BLaER1 treated with 17β-estradiol and CSF1 and Interleukin-3, amounts not matched to agents 10 nM and 100 nM (cell line): ENCODE measurements around the gene MAGI2.

Source experiments
- H3K27ac ChIP-seq, 11 experiments: shearing (Covaris generic); formaldehyde crosslinking; 2 replicates each; pipeline ENCODE4 v1.8.1; 2022
- H3K27me3 ChIP-seq, 11 experiments: shearing (Covaris generic); formaldehyde crosslinking; 2 replicates each; pipeline ENCODE4 v1.8.1; 2022
- H3K36me3 ChIP-seq, 11 experiments: shearing (Covaris generic); formaldehyde crosslinking; 2 replicates each; pipeline ENCODE4 v1.8.1; 2022
- H3K4me1 ChIP-seq, 10 experiments: shearing (Covaris generic); formaldehyde crosslinking; 2 replicates each; pipeline ENCODE4 v1.8.1; 2022
- H3K4me2 ChIP-seq, 11 experiments: shearing (Covaris generic); formaldehyde crosslinking; 2 replicates each; pipeline ENCODE4 v1.8.1; 2022
- H3K4me3 ChIP-seq, 10 experiments: shearing (Covaris generic); formaldehyde crosslinking; 2 replicates each; pipeline ENCODE4 v1.8.1; 2022
- H3K9ac ChIP-seq, 11 experiments: shearing (Covaris generic); formaldehyde crosslinking; 2 replicates each; pipeline ENCODE4 v1.8.1; 2022
- H3K9me3 ChIP-seq, 11 experiments: shearing (Covaris generic); formaldehyde crosslinking; replicated peaks in 1 of 11; 2 replicates each; pipeline ENCODE4 v1.8.1; 2022
- H4K20me1 ChIP-seq, 11 experiments: shearing (Covaris generic); formaldehyde crosslinking; 2 replicates each; pipeline ENCODE4 v1.8.1; 2022
- Cebpa-rat ChIP-seq, 11 experiments: shearing (Covaris generic); IDR thresholded peaks; 2 replicates each; pipeline ENCODE4 v1.8.1; 2022

The MAGI2 gene

GRCh38 chr7:78379148-78379547, 1074.3 kb downstream of the MAGI2 start:
- no peaks in the 10 kb centered on the region for H3K4me1 ChIP-seq
- no peak overlapping the region for H3K4me3 ChIP-seq
- H3K9ac ChIP-seq, result no peak overlapping the region
- H3K27ac ChIP-seq, result no peak overlapping the region
- no peaks in the 10 kb centered on the region for H3K9me3 ChIP-seq
- H4K20me1 ChIP-seq, result no peaks in the 10 kb centered on the region
- H3K36me3 ChIP-seq, result no peaks in the 10 kb centered on the region
- no peaks in the 10 kb centered on the region; a peak in 1 of 22 replicates for H3K27me3 ChIP-seq
- no peak for TF ChIP-seq Cebpa-rat (IDR thresholded peaks at IDR 0.05)
- H3K4me2 ChIP-seq, result no peak overlapping the region

GRCh38 chr7:78377532-78377931, 1075.9 kb downstream of the MAGI2 start:
- TF ChIP-seq Cebpa-rat (IDR thresholded peaks at IDR 0.05), result no peak
- Histone ChIP-seq H3K27me3 (no peaks in the 10 kb centered on the region; a peak in 1 of 22 replicates), H4K20me1 (no peaks in the 10 kb centered on the region), H3K36me3 (no peaks in the 10 kb centered on the region), H3K9ac (no peak overlapping the region), H3K9me3 (no peaks in the 10 kb centered on the region), H3K4me2 (no peak overlapping the region), H3K4me1 (no peaks in the 10 kb centered on the region), H3K27ac (no peak overlapping the region), H3K4me3 (no peak overlapping the region)

GRCh38 chr7:78370936-78371335, 1082.5 kb downstream of the MAGI2 start:
- Histone ChIP-seq H3K27ac (no peak overlapping the region), H3K36me3 (no peaks in the 10 kb centered on the region), H3K4me2 (no peak overlapping the region), H4K20me1 (no peaks in the 10 kb centered on the region), H3K9me3 (no peaks in the 10 kb centered on the region), H3K27me3 (no peaks in the 10 kb centered on the region), H3K4me1 (no peaks in the 10 kb centered on the region), H3K4me3 (no peak overlapping the region), H3K9ac (no peak overlapping the region)
- TF ChIP-seq Cebpa-rat (IDR thresholded peaks at IDR 0.05), result no peak

DNA sequence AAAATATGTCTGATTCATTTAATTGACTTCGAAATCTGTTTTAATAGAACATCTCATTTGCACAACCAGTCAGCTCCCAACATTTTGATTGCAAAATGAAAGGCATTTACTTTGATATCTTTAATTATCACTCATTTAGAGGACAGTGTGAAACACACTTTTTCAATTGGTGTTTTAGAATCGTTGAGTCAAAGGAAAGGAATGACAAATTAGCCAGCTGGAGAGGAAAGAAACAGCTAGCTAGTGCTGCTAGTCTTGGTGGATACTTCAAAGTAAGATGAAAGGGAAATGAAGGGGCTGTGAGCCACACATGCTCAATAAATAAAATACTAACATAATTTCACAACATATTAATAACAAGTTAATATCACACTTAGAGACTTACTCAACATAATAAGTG, 1084.7 kb downstream of the MAGI2 start:
- TF ChIP-seq Cebpa-rat (IDR thresholded peaks at IDR 0.05), result no peak
- no peak overlapping the region for H3K4me3 ChIP-seq

GRCh38 chr7:78367280-78367773, 1086.1 kb downstream of the MAGI2 start:
- H3K36me3 ChIP-seq, result no peaks in the 10 kb centered on the region
- H3K4me3 ChIP-seq, result no peak overlapping the region
- H3K27me3 ChIP-seq, result no peaks in the 10 kb centered on the region
- no peak overlapping the region for H3K4me2 ChIP-seq
- H3K9ac ChIP-seq, result no peak overlapping the region
- no peak for TF ChIP-seq Cebpa-rat (IDR thresholded peaks at IDR 0.05)
- H3K4me1 ChIP-seq, result no peaks in the 10 kb centered on the region
- H4K20me1 ChIP-seq, result no peaks in the 10 kb centered on the region
- no peaks in the 10 kb centered on the region for H3K9me3 ChIP-seq
- no peak overlapping the region for H3K27ac ChIP-seq

More for the DNA sequence above, 1084.7 kb downstream of the MAGI2 start:
- no peaks in the 10 kb centered on the region for H4K20me1 ChIP-seq
- no peaks in the 10 kb centered on the region for H3K9me3 ChIP-seq
- H3K27ac ChIP-seq, result no peak overlapping the region
- no peaks in the 10 kb centered on the region for H3K27me3 ChIP-seq
- H3K4me1 ChIP-seq, result no peaks in the 10 kb centered on the region
- H3K9ac ChIP-seq, result no peak overlapping the region
- no peak overlapping the region for H3K4me2 ChIP-seq
- no peaks in the 10 kb centered on the region for H3K36me3 ChIP-seq

DNA sequence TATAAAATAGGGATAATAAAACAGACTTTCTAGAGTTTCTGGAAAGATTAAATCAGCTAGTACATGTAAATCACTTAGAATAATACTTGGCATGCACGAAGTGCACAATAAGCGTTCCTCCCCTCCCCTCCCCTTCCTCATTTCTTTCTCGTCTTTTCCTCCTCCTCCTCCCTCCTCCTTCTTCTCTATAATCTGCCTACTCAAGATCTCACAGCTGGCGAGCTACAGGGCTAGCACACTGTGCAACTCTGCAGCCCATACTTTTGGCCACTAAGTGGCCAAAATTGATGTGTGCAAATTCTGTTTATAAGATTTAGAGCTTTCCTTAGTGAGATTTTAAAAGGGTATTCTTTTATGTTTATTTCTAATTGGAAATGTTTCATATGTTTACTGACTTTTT, 1089.6 kb downstream of the MAGI2 start:
- Histone ChIP-seq H3K36me3 (no peaks in the 10 kb centered on the region), H3K9me3 (no peaks in the 10 kb centered on the region), H3K9ac (no peak overlapping the region), H3K27ac (no peak overlapping the region), H3K4me2 (no peak overlapping the region), H3K4me3 (no peak overlapping the region), H3K4me1 (no peaks in the 10 kb centered on the region), H3K27me3 (no peaks in the 10 kb centered on the region), H4K20me1 (no peaks in the 10 kb centered on the region)
- no peak for TF ChIP-seq Cebpa-rat (IDR thresholded peaks at IDR 0.05)

DNA sequence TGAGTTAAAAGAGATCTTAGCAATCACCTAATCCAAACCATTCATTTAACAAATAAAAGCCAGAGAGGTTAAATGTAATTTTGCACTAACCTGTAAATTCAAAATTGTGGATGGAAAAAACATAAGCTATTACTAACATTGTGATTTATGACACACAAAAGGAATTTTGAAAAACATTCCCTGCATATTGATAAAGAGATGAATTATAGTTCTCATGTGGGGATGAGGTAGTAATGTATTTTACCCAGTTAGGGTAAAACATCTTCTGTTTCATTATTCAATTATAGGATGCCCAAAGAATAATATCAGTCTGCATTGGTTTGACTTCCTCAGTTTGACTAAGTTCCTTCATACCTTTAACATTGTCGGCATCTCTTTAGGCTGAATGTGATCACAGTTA, 1093.6 kb downstream of the MAGI2 start:
- no peaks in the 10 kb centered on the region for H3K36me3 ChIP-seq
- no peak overlapping the region for H3K9ac ChIP-seq
- no peaks in the 10 kb centered on the region for H4K20me1 ChIP-seq
- H3K27ac ChIP-seq, result no peak overlapping the region
- no peak overlapping the region for H3K4me3 ChIP-seq
- H3K27me3 ChIP-seq, result no peaks in the 10 kb centered on the region
- H3K9me3 ChIP-seq, result no peaks in the 10 kb centered on the region
- no peak overlapping the region for H3K4me2 ChIP-seq
- no peak for TF ChIP-seq Cebpa-rat (IDR thresholded peaks at IDR 0.05)
- no peaks in the 10 kb centered on the region for H3K4me1 ChIP-seq

GRCh38 chr7:78357709-78358108, 1095.8 kb downstream of the MAGI2 start:
- Histone ChIP-seq H4K20me1 (no peaks in the 10 kb centered on the region), H3K4me1 (no peaks in the 10 kb centered on the region), H3K4me2 (no peak overlapping the region), H3K9ac (no peak overlapping the region), H3K27me3 (no peaks in the 10 kb centered on the region), H3K9me3 (no peaks in the 10 kb centered on the region), H3K36me3 (no peaks in the 10 kb centered on the region), H3K4me3 (no peak overlapping the region), H3K27ac (no peak overlapping the region)
- TF ChIP-seq Cebpa-rat (IDR thresholded peaks at IDR 0.05), result no peak

DNA sequence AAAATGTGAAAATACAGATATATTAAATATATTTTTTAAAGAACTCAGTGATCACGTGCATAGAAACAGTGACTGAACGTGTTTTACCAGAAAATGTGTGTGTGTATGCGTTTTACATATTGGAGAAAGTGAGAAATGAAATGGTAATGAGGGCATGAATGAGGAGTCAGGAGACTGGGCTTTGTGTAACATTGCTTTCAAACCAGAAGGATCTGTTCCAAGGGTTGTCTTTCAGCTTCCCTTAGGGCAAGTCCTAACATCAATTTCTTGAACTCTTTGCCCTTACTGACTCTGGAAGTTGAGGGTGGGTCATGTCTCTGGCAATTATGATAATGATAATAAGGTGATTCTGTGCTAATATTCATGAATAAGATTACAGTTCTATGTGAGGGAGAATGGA, 1097.6 kb downstream of the MAGI2 start:
- H3K36me3 ChIP-seq, result no peaks in the 10 kb centered on the region
- H3K27ac ChIP-seq, result no peak overlapping the region
- H3K4me3 ChIP-seq, result no peak overlapping the region
- H3K9ac ChIP-seq, result no peak overlapping the region
- no peaks in the 10 kb centered on the region for H3K9me3 ChIP-seq
- no peak for TF ChIP-seq Cebpa-rat (IDR thresholded peaks at IDR 0.05)
- no peak overlapping the region for H3K4me2 ChIP-seq
- H3K4me1 ChIP-seq, result no peaks in the 10 kb centered on the region
- H4K20me1 ChIP-seq, result no peaks in the 10 kb centered on the region
- H3K27me3 ChIP-seq, result no peaks in the 10 kb centered on the region

GRCh38 chr7:78350926-78351325, 1102.5 kb downstream of the MAGI2 start:
- H4K20me1 ChIP-seq, result no peaks in the 10 kb centered on the region
- H3K4me3 ChIP-seq, result no peak overlapping the region
- no peaks in the 10 kb centered on the region for H3K9me3 ChIP-seq
- TF ChIP-seq Cebpa-rat (IDR thresholded peaks at IDR 0.05), result no peak
- no peaks in the 10 kb centered on the region for H3K4me1 ChIP-seq
- H3K36me3 ChIP-seq, result no peaks in the 10 kb centered on the region
- no peaks in the 10 kb centered on the region for H3K27me3 ChIP-seq
- H3K27ac ChIP-seq, result no peak overlapping the region
- H3K4me2 ChIP-seq, result no peak overlapping the region
- no peak overlapping the region for H3K9ac ChIP-seq

- no peaks in the 10 kb centered on the region for H4K20me1 ChIP-seq
- no peak overlapping the region for H3K4me2 ChIP-seq
- no peak overlapping the region for H3K9ac ChIP-seq
- no peak overlapping the region for H3K27ac ChIP-seq
- no peak for TF ChIP-seq Cebpa-rat (IDR thresholded peaks at IDR 0.05)
- H3K4me3 ChIP-seq, result no peak overlapping the region
- no peaks in the 10 kb centered on the region for H3K4me1 ChIP-seq
- H3K9me3 ChIP-seq, result no peaks in the 10 kb centered on the region
- H3K36me3 ChIP-seq, result no peaks in the 10 kb centered on the region
- no peaks in the 10 kb centered on the region for H3K27me3 ChIP-seq
Measured at GRCh38 chr7:78350391-78350790, 1103.1 kb downstream of the MAGI2 start.
